HFFc6 (cell line): Measurements from ENCODE around the gene MYOCD. TPM values are rescaled to one million over a fixed set of nuclear protein-coding genes. Genes with fewer than 3 reads are reported as not detected.

Source experiments
- DNase-seq: peaks from one replicate; pipeline ENCODE4 v3.0.0-alpha.2; 2018
- H3K27ac Mint-ChIP-seq: 2 replicates; pipeline ENCODE4 v1.8.0; 2020; ENCODE audit warnings: mild to moderate bottlenecking, mixed read lengths
- H3K27me3 Mint-ChIP-seq: 2 replicates; pipeline ENCODE4 v1.8.0; 2021; ENCODE audit warnings: mild to moderate bottlenecking, moderate library complexity, mixed read lengths; ENCODE audit not compliant: insufficient read depth
- H3K36me3 Mint-ChIP-seq: 2 replicates; pipeline ENCODE4 v1.8.0; 2021; ENCODE audit warnings: low read depth, mixed read lengths
- H3K4me1 Mint-ChIP-seq: 2 replicates; pipeline ENCODE4 v1.8.0; 2020; ENCODE audit warnings: low read depth, mixed read lengths
- H3K4me3 Mint-ChIP-seq: 2 replicates; pipeline ENCODE4 v1.8.0; 2020; ENCODE audit warnings: mild to moderate bottlenecking, moderate library complexity, mixed read lengths
- H3K9me3 Mint-ChIP-seq: 2 replicates; pipeline ENCODE4 v1.8.0; 2020; ENCODE audit warnings: mild to moderate bottlenecking, mixed read lengths
- CTCF ChIP-seq: fragments of 200-600 bp; sonication (generic); IDR thresholded peaks from 2 replicates; pipeline ENCODE4 v1.5.0; 2021; ENCODE audit warnings: antibody characterized with exemption, mild to moderate bottlenecking
- total RNA-seq, 6 experiments: library from RNA; stranded (reverse); fragmentation: NEBNext Ultra II Directional; extraction: Animal tissue kit (Norgen Biotek cat#: 25700); gene quantifications; 2 replicates in 1 of 6; 3 replicates in 5 of 6; pipeline ENCODE4 v1.2.3, GENCODE V29; 2021

MYOCD gene
- total RNA-seq, 6 experiments from 2014 or later, result 6.5 to 8.5 (median 7.1) TPM

GRCh38 chr17:12734926-12735325 lies 69.2 kb downstream of the MYOCD start:
- peaks cover 39% of the 10 kb centered on the region for H3K4me1 Mint-ChIP-seq
- no peak overlapping the region for H3K27ac Mint-ChIP-seq
- H3K36me3 Mint-ChIP-seq, result no peaks in the 10 kb centered on the region
- H3K9me3 Mint-ChIP-seq, result no peaks in the 10 kb centered on the region
- peaks cover 10% of the 10 kb centered on the region; the same call in 1 of the 2 replicates for H3K27me3 Mint-ChIP-seq
- no peak for TF ChIP-seq CTCF
- H3K4me3 Mint-ChIP-seq, result no peak overlapping the region
- DNase-seq, result no peak

- H3K27ac Mint-ChIP-seq, result no peak overlapping the region
- no peak for DNase-seq
- H3K36me3 Mint-ChIP-seq, result 0 out of 2 replicates have a peak, but pooled peaks cover 3% of the 10 kb centered on the region
- no peak for TF ChIP-seq CTCF
- H3K4me3 Mint-ChIP-seq, result no peak overlapping the region
- H3K4me1 Mint-ChIP-seq, result peaks cover 35% of the 10 kb centered on the region
- no peaks in the 10 kb centered on the region for H3K9me3 Mint-ChIP-seq
- peaks cover 10% of the 10 kb centered on the region; the same call in 1 of the 2 replicates for H3K27me3 Mint-ChIP-seq
Observed at GRCh38 chr17:12735517-12735916, 69.8 kb downstream of the MYOCD start.

- peaks cover 8% of the 10 kb centered on the region; the same call in 1 of the 2 replicates for H3K27me3 Mint-ChIP-seq
- H3K4me1 Mint-ChIP-seq, result peaks cover 25% of the 10 kb centered on the region
- no peak for TF ChIP-seq CTCF
Observed at GRCh38 chr17:12736526-12736925, 70.8 kb downstream of the MYOCD start.

GRCh38 chr17:12737740-12738469 lies 72.2 kb downstream of the MYOCD start:
- no peaks in the 10 kb centered on the region for H3K9me3 Mint-ChIP-seq
- no peak overlapping the region for H3K27ac Mint-ChIP-seq
- H3K36me3 Mint-ChIP-seq, result 0 out of 2 replicates have a peak, but pooled peaks cover 3% of the 10 kb centered on the region
- no peak overlapping the region for H3K4me3 Mint-ChIP-seq
- H3K4me1 Mint-ChIP-seq, result peaks cover 28% of the 10 kb centered on the region
- DNase-seq, result no peak
- TF ChIP-seq CTCF, result no peak
- H3K27me3 Mint-ChIP-seq, result peaks cover 5% of the 10 kb centered on the region; the same call in 1 of the 2 replicates

More at GRCh38 chr17:12736526-12736925, 70.8 kb downstream of the MYOCD start:
- DNase-seq, result no peak
- Mint-ChIP-seq H3K36me3 (0 out of 2 replicates have a peak, but pooled peaks cover 3% of the 10 kb centered on the region), H3K4me3 (no peak overlapping the region), H3K27ac (no peak overlapping the region), H3K9me3 (no peaks in the 10 kb centered on the region)

- TF ChIP-seq CTCF, result no peak
- Mint-ChIP-seq H3K36me3 (0 out of 2 replicates have a peak, but pooled peaks cover 3% of the 10 kb centered on the region), H3K4me3 (no peak overlapping the region), H3K4me1 (peaks cover 28% of the 10 kb centered on the region), H3K9me3 (no peaks in the 10 kb centered on the region), H3K27me3 (peaks cover 5% of the 10 kb centered on the region; the same call in 1 of the 2 replicates), H3K27ac (no peak overlapping the region)
- no peak for DNase-seq
Observed at GRCh38 chr17:12738624-12739023, 72.9 kb downstream of the MYOCD start.
